Activated T-cell treated with anti-CD3 and anti-CD28 coated beads, Interleukin-2, amount 50 U/mL, for 24 hours (primary cell): ENCODE results near the gene MAD1L1.
A peak's percentile ranks its signal among the peaks of the same experiment; 100 is the strongest.
"Not testable (repeated sequence)": the region's sequence is repeated elsewhere in the genome, so short reads cannot be mapped to it uniquely, and the experiment has no call there.

ENCODE experiments used
- DNase-seq: peaks from one replicate; pipeline ENCODE4 v3.0.0-alpha.2; 2020
- H3K27ac Mint-ChIP-seq: 2 replicates; pipeline ENCODE4 v1.8.0; 2020; ENCODE audit warnings: mild to moderate bottlenecking, mixed read lengths
- H3K27me3 Mint-ChIP-seq: 2 replicates; pipeline ENCODE4 v1.8.0; 2020; ENCODE audit warnings: mixed read lengths
- H3K36me3 Mint-ChIP-seq: 2 replicates; pipeline ENCODE4 v1.8.0; 2020; ENCODE audit warnings: low read depth, mixed read lengths
- H3K4me1 Mint-ChIP-seq: 2 replicates; pipeline ENCODE4 v1.8.0; 2020; ENCODE audit warnings: low read depth, mixed read lengths
- H3K4me3 Mint-ChIP-seq: 2 replicates; pipeline ENCODE4 v1.8.0; 2020; ENCODE audit warnings: mild to moderate bottlenecking, moderate library complexity, mixed read lengths
- H3K9me3 Mint-ChIP-seq: 2 replicates; pipeline ENCODE4 v1.8.0; 2020; ENCODE audit warnings: mixed read lengths

The MAD1L1 gene

GRCh38 chr7:1997537-1998076, 235.1 kb downstream of the MAD1L1 start:
- no peaks in the 10 kb centered on the region for H3K4me1 Mint-ChIP-seq
- no peak overlapping the region for H3K4me3 Mint-ChIP-seq
- no peak overlapping the region for H3K27ac Mint-ChIP-seq
- no peaks in the 10 kb centered on the region for H3K9me3 Mint-ChIP-seq
- H3K27me3 Mint-ChIP-seq: no peaks in the 10 kb centered on the region
- H3K36me3 Mint-ChIP-seq: peaks cover 4% of the 10 kb centered on the region
- no peak for DNase-seq

- Mint-ChIP-seq H3K27ac (no peak overlapping the region), H3K36me3 (peaks cover 2% of the 10 kb centered on the region), H3K27me3 (no peaks in the 10 kb centered on the region), H3K9me3 (no peaks in the 10 kb centered on the region), H3K4me3 (no peak overlapping the region), H3K4me1 (no peaks in the 10 kb centered on the region)
- DNase-seq: no peak
These were observed 235.9 kb downstream of the MAD1L1 start for GRCh38 chr7:1996816-1997215.

GRCh38 chr7:1995911-1996420, 236.8 kb downstream of the MAD1L1 start:
- DNase-seq, H3K4me1 Mint-ChIP-seq, H3K27me3 Mint-ChIP-seq, H3K4me3 Mint-ChIP-seq, H3K36me3 Mint-ChIP-seq, H3K9me3 Mint-ChIP-seq, H3K27ac Mint-ChIP-seq: not testable (repeated sequence)

GRCh38 chr7:1995426-1995825, 237.3 kb downstream of the MAD1L1 start:
- no peak overlapping the region for H3K27ac Mint-ChIP-seq
- no peaks in the 10 kb centered on the region for H3K9me3 Mint-ChIP-seq
- no peaks in the 10 kb centered on the region for H3K36me3 Mint-ChIP-seq
- DNase-seq: no peak
- no peak overlapping the region for H3K4me3 Mint-ChIP-seq
- H3K4me1 Mint-ChIP-seq: no peaks in the 10 kb centered on the region
- H3K27me3 Mint-ChIP-seq: no peaks in the 10 kb centered on the region

- Mint-ChIP-seq H3K27me3 (no peaks in the 10 kb centered on the region), H3K36me3 (no peaks in the 10 kb centered on the region), H3K4me3 (no peak overlapping the region), H3K4me1 (no peaks in the 10 kb centered on the region), H3K27ac (no peak overlapping the region), H3K9me3 (no peaks in the 10 kb centered on the region)
- DNase-seq: no peak
These were observed 237.8 kb downstream of the MAD1L1 start for GRCh38 chr7:1994931-1995330.

GRCh38 chr7:1993776-1994740, 238.7 kb downstream of the MAD1L1 start:
- no peak for DNase-seq
- Mint-ChIP-seq H3K4me1 (no peaks in the 10 kb centered on the region), H3K27me3 (no peaks in the 10 kb centered on the region), H3K9me3 (no peaks in the 10 kb centered on the region), H3K4me3 (no peak overlapping the region), H3K36me3 (no peaks in the 10 kb centered on the region), H3K27ac (no peak overlapping the region)

- Mint-ChIP-seq H3K4me1 (peaks cover 3% of the 10 kb centered on the region), H3K27ac (no peak overlapping the region), H3K27me3 (no peaks in the 10 kb centered on the region), H3K36me3 (no peaks in the 10 kb centered on the region), H3K9me3 (no peaks in the 10 kb centered on the region), H3K4me3 (no peak overlapping the region)
- DNase-seq: no peak
These were observed 239.6 kb downstream of the MAD1L1 start for GRCh38 chr7:1993031-1993695.

- Mint-ChIP-seq H3K27me3 (no peaks in the 10 kb centered on the region), H3K4me1 (peaks cover 9% of the 10 kb centered on the region), H3K4me3 (no peak overlapping the region), H3K36me3 (no peaks in the 10 kb centered on the region), H3K27ac (no peak overlapping the region), H3K9me3 (no peaks in the 10 kb centered on the region)
- DNase-seq: no peak
These were observed 240.2 kb downstream of the MAD1L1 start for GRCh38 chr7:1992554-1992953.

- H3K4me1 Mint-ChIP-seq: peaks cover 26% of the 10 kb centered on the region
- H3K9me3 Mint-ChIP-seq: no peaks in the 10 kb centered on the region
- H3K27me3 Mint-ChIP-seq: no peaks in the 10 kb centered on the region
- peaks cover 10% of the 10 kb centered on the region for H3K36me3 Mint-ChIP-seq
- H3K27ac Mint-ChIP-seq: no peak overlapping the region
- no peak overlapping the region for H3K4me3 Mint-ChIP-seq
- DNase-seq: no peak
These were observed 242.6 kb downstream of the MAD1L1 start for GRCh38 chr7:1990001-1990670.

- H3K4me3 Mint-ChIP-seq: no peak overlapping the region
- peak overlapping the region; percentile 22 for H3K27ac Mint-ChIP-seq
- peaks cover 26% of the 10 kb centered on the region for H3K4me1 Mint-ChIP-seq
- H3K36me3 Mint-ChIP-seq: peaks cover 10% of the 10 kb centered on the region
- H3K27me3 Mint-ChIP-seq: no peaks in the 10 kb centered on the region
- no peak for DNase-seq
- no peaks in the 10 kb centered on the region for H3K9me3 Mint-ChIP-seq
These were observed 243.5 kb downstream of the MAD1L1 start for GRCh38 chr7:1989049-1989860.

GRCh38 chr7:1988533-1988930, 244.2 kb downstream of the MAD1L1 start:
- Mint-ChIP-seq H3K4me3 (no peak overlapping the region), H3K27me3 (no peaks in the 10 kb centered on the region), H3K4me1 (peaks cover 26% of the 10 kb centered on the region), H3K9me3 (no peaks in the 10 kb centered on the region), H3K27ac (peak overlapping the region; percentile 22), H3K36me3 (peaks cover 10% of the 10 kb centered on the region)
- DNase-seq: no peak

- no peaks in the 10 kb centered on the region for H3K27me3 Mint-ChIP-seq
- no peak for DNase-seq
- H3K36me3 Mint-ChIP-seq: peaks cover 10% of the 10 kb centered on the region
- H3K27ac Mint-ChIP-seq: peak overlapping the region; percentile 47
- H3K4me3 Mint-ChIP-seq: no peak overlapping the region
- H3K9me3 Mint-ChIP-seq: no peaks in the 10 kb centered on the region
- H3K4me1 Mint-ChIP-seq: peaks cover 26% of the 10 kb centered on the region
These were observed 244.9 kb downstream of the MAD1L1 start for GRCh38 chr7:1987591-1988532.

GRCh38 chr7:1987084-1987535, 245.6 kb downstream of the MAD1L1 start:
- no peak overlapping the region for H3K4me3 Mint-ChIP-seq
- DNase-seq: no peak
- no peaks in the 10 kb centered on the region for H3K9me3 Mint-ChIP-seq
- peaks cover 26% of the 10 kb centered on the region for H3K4me1 Mint-ChIP-seq
- peak overlapping the region; percentile 85 for H3K27ac Mint-ChIP-seq
- peaks cover 10% of the 10 kb centered on the region for H3K36me3 Mint-ChIP-seq
- H3K27me3 Mint-ChIP-seq: no peaks in the 10 kb centered on the region
